GM19463 (cell line): Measurements from ENCODE around the gene SERPINI1.

Experiments used
- ATAC-seq: cut with Tn5 transposase; IDR thresholded peaks from one replicate; pipeline ENCODE4 v1.9.1; 2021; ENCODE audit warnings: mild to moderate bottlenecking, moderate library complexity; ENCODE audit not compliant: unreplicated experiment

The SERPINI1 gene

GRCh38 chr3:167843886-167844285 lies 108.4 kb downstream of the SERPINI1 start:
- no peak for ATAC-seq

- no peak for ATAC-seq
These were observed 109.0 kb downstream of the SERPINI1 start for GRCh38 chr3:167844528-167844927.

GRCh38 chr3:167851171-167851570 lies 115.7 kb downstream of the SERPINI1 start:
- ATAC-seq = no peak

- no peak for ATAC-seq
These were observed 116.2 kb downstream of the SERPINI1 start for GRCh38 chr3:167851749-167852148.

- no peak for ATAC-seq
These were observed 116.7 kb downstream of the SERPINI1 start for GRCh38 chr3:167852216-167852615.

- ATAC-seq = no peak
These were observed 118.5 kb downstream of the SERPINI1 start for GRCh38 chr3:167854063-167854462.

GRCh38 chr3:167854846-167855245 lies 119.3 kb downstream of the SERPINI1 start:
- ATAC-seq = no peak

GRCh38 chr3:167855306-167855705 lies 119.8 kb downstream of the SERPINI1 start:
- no peak for ATAC-seq

GRCh38 chr3:167858865-167859264 lies 123.3 kb downstream of the SERPINI1 start:
- ATAC-seq = no peak

- no peak for ATAC-seq
These were observed 124.1 kb downstream of the SERPINI1 start for GRCh38 chr3:167859610-167860009.

- ATAC-seq = no peak
These were observed 126.1 kb downstream of the SERPINI1 start for GRCh38 chr3:167861649-167862048.

- no peak for ATAC-seq
These were observed 126.7 kb downstream of the SERPINI1 start for GRCh38 chr3:167862104-167862730.

- ATAC-seq = no peak
These were observed 128.5 kb downstream of the SERPINI1 start for GRCh38 chr3:167863811-167864551.

- ATAC-seq = no peak
These were observed 129.0 kb downstream of the SERPINI1 start for GRCh38 chr3:167864552-167864874.

GRCh38 chr3:167866331-167866730 lies 130.8 kb downstream of the SERPINI1 start:
- ATAC-seq = no peak

- no peak for ATAC-seq
These were observed 132.5 kb downstream of the SERPINI1 start for GRCh38 chr3:167867981-167868380.

GRCh38 chr3:167870181-167870580 lies 134.7 kb downstream of the SERPINI1 start:
- no peak for ATAC-seq

GRCh38 chr3:167870759-167871158 lies 135.2 kb downstream of the SERPINI1 start:
- no peak for ATAC-seq

- no peak for ATAC-seq
These were observed 136.5 kb downstream of the SERPINI1 start for GRCh38 chr3:167872032-167872431.

- no peak for ATAC-seq
These were observed 137.4 kb downstream of the SERPINI1 start for GRCh38 chr3:167872941-167873340.

GRCh38 chr3:167874671-167875372 lies 139.3 kb downstream of the SERPINI1 start:
- ATAC-seq = no peak
